ENCODE measurements around the gene GALNT9. TPM values are rescaled to one million over a fixed set of nuclear protein-coding genes. Genes with fewer than 3 reads are reported as not detected.

GALNT9 gene
- total and polyA plus RNA-seq, 4 experiments from 2014 or later, result 0.61 TPM; not detected in 3

- no peaks in the 10 kb centered on the region for H3K9me3 ChIP-seq (ENCODE audit: control insufficient read depth in 1 of 2, low read length in 2 of 2)
- H3K27me3 Mint-ChIP-seq, result peaks cover 23 to 24% of the 10 kb centered on the region in 2 donors
- H3K4me3 ChIP-seq (ENCODE audit: low read length in 2 of 2), result no peak overlapping the region
- H3K4me1 Mint-ChIP-seq, result peaks cover 0 to 12% (median 4%) of the 10 kb centered on the region in 4 donors
- H3K27ac Mint-ChIP-seq, result peak overlapping the region in 1 of 7 donors; percentile 36
- POLR2A ChIA-PET (ENCODE audit: partially characterized antibody), result no interaction called here
- no peaks in the 10 kb centered on the region for H3K9me3 Mint-ChIP-seq
- peaks cover 9% of the 10 kb centered on the region for H3K4me1 ChIP-seq (ENCODE audit: insufficient read depth, low read length)
- H3K27me3 ChIP-seq (ENCODE audit: insufficient read depth, low read length), result peaks cover 15% of the 10 kb centered on the region
- no peaks in the 10 kb centered on the region for H3K36me3 ChIP-seq (ENCODE audit: insufficient read depth, low read length)
- DNase-seq, result no peak
- no peaks in the 10 kb centered on the region for H3K36me3 Mint-ChIP-seq
- CTCF ChIA-PET (ENCODE audit: partially characterized antibody), result interaction anchor here (1.9 kb wide), 1 partner anchor 12 kb away, joined by 4 read pairs; no protein-coding TSS in a partner anchor
- no peak overlapping the region for H3K4me3 Mint-ChIP-seq
- intact Hi-C loops (cut with micrococcal nuclease), result no loop called here
- H3K27ac ChIP-seq (ENCODE audit: low read depth, low read length), result no peak overlapping the region
Observed at GRCh38 chr12:132207083-132207775, 122.2 kb downstream of the GALNT9 start.

DNA sequence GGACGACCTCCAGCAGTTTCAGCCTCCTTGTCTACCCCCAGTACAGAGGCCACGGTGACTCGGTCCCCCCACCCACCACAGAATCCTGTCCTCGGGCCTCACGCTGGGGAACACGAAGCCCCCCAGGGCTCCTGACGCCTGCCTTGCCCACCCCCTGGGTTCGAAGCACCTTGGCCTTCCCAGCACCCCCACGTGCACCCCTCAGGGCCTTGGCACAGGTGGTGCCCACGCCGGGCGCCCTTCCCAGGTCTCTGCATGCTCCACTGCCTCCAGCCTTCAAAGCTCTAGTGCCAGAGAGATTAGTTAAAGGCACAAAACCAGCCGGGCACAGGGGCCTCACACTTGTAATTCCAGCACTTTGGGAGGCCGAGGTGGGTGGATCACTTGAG, 123.3 kb downstream of the GALNT9 start:
- no peak for DNase-seq
- peaks cover 23 to 24% of the 10 kb centered on the region in 2 donors for H3K27me3 Mint-ChIP-seq
- H3K36me3 Mint-ChIP-seq, result no peaks in the 10 kb centered on the region
- Histone ChIP-seq H3K27me3 (ENCODE audit: insufficient read depth, low read length) (peaks cover 15% of the 10 kb centered on the region), H3K36me3 (ENCODE audit: insufficient read depth, low read length) (no peaks in the 10 kb centered on the region), H3K9me3 (ENCODE audit: control insufficient read depth in 1 of 2, low read length in 2 of 2) (no peaks in the 10 kb centered on the region), H3K4me3 (ENCODE audit: low read length in 2 of 2) (no peak overlapping the region), H3K4me1 (ENCODE audit: insufficient read depth, low read length) (peaks cover 9% of the 10 kb centered on the region), H3K27ac (ENCODE audit: low read depth, low read length) (no peak overlapping the region)
- POLR2A ChIA-PET (ENCODE audit: partially characterized antibody), result no interaction called here
- peaks cover 0 to 6% (median 0%) of the 10 kb centered on the region in 4 donors for H3K4me1 Mint-ChIP-seq
- no peak overlapping the region for H3K27ac Mint-ChIP-seq
- no peak overlapping the region for H3K4me3 Mint-ChIP-seq
- CTCF ChIA-PET (ENCODE audit: partially characterized antibody), result interaction anchor here (1.9 kb wide), 1 partner anchor 13 kb away, joined by 4 read pairs; no protein-coding TSS in a partner anchor
- H3K9me3 Mint-ChIP-seq, result no peaks in the 10 kb centered on the region
- intact Hi-C loops (cut with micrococcal nuclease), result no loop called here

- CTCF ChIA-PET (ENCODE audit: partially characterized antibody), result interaction anchor here (1.9 kb wide), 1 partner anchor 13 kb away, joined by 4 read pairs; no protein-coding TSS in a partner anchor
- peak overlapping the region in 1 of 8 donors; percentile 65 for H3K4me3 Mint-ChIP-seq
Observed at GRCh38 chr12:132205271-132206045, 123.9 kb downstream of the GALNT9 start.

DNA sequence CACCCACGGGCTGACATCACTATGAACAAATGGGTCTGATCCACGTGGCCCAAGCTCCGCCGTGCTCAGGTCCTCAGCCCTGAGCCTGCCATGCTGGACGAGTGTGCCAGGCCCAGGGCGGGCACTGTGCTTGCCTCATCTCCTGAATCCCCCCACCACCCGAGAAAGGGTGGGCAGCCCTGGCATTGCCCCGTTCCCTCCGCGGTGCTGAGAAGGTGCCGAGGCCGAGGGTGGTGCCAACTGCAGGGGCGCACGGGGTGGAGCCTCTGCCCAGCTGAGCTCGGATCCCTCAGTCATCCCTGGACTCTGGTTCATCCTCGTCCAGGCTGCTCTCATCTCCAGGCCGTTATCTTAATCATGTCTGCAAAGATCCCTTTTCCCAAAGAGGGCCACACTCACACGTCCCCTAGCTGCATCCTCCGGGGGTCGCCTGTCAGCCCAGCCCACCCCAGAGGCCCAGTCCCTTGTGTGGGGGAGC, 124.6 kb downstream of the GALNT9 start:
- peaks cover 15% of the 10 kb centered on the region for H3K27me3 ChIP-seq (ENCODE audit: insufficient read depth, low read length)
- Mint-ChIP-seq H3K9me3 (no peaks in the 10 kb centered on the region), H3K36me3 (no peaks in the 10 kb centered on the region), H3K27ac (no peak overlapping the region), H3K27me3 (peaks cover 23 to 24% of the 10 kb centered on the region in 2 donors), H3K4me3 (peak overlapping the region in 1 of 8 donors; percentile 65), H3K4me1 (peaks cover 0 to 6% (median 0%) of the 10 kb centered on the region in 4 donors)
- POLR2A ChIA-PET (ENCODE audit: partially characterized antibody), result no interaction called here
- CTCF ChIA-PET (ENCODE audit: partially characterized antibody), result no interaction called here
- no peak overlapping the region for H3K4me3 ChIP-seq (ENCODE audit: low read length in 2 of 2)
- no peaks in the 10 kb centered on the region for H3K36me3 ChIP-seq (ENCODE audit: insufficient read depth, low read length)
- no peak overlapping the region for H3K27ac ChIP-seq (ENCODE audit: low read depth, low read length)
- intact Hi-C loops (cut with micrococcal nuclease), result no loop called here
- no peak for DNase-seq
- peaks cover 9% of the 10 kb centered on the region for H3K4me1 ChIP-seq (ENCODE audit: insufficient read depth, low read length)
- H3K9me3 ChIP-seq (ENCODE audit: control insufficient read depth in 1 of 2, low read length in 2 of 2), result no peaks in the 10 kb centered on the region

More at GRCh38 chr12:132205271-132206045, 123.9 kb downstream of the GALNT9 start:
- Mint-ChIP-seq H3K9me3 (no peaks in the 10 kb centered on the region), H3K27ac (no peak overlapping the region), H3K27me3 (peaks cover 23 to 24% of the 10 kb centered on the region in 2 donors), H3K4me1 (peaks cover 0 to 6% (median 0%) of the 10 kb centered on the region in 4 donors), H3K36me3 (no peaks in the 10 kb centered on the region)
- Histone ChIP-seq H3K4me1 (ENCODE audit: insufficient read depth, low read length) (peaks cover 9% of the 10 kb centered on the region), H3K4me3 (ENCODE audit: low read length in 2 of 2) (no peak overlapping the region), H3K9me3 (ENCODE audit: control insufficient read depth in 1 of 2, low read length in 2 of 2) (no peaks in the 10 kb centered on the region), H3K36me3 (ENCODE audit: insufficient read depth, low read length) (no peaks in the 10 kb centered on the region), H3K27ac (ENCODE audit: low read depth, low read length) (no peak overlapping the region), H3K27me3 (ENCODE audit: insufficient read depth, low read length) (peaks cover 15% of the 10 kb centered on the region)
- POLR2A ChIA-PET (ENCODE audit: partially characterized antibody), result no interaction called here
- DNase-seq, result no peak
- intact Hi-C loops (cut with micrococcal nuclease), result no loop called here

GRCh38 chr12:132204063-132204792, 125.2 kb downstream of the GALNT9 start:
- ChIA-PET CTCF (ENCODE audit: partially characterized antibody) (no interaction called here), POLR2A (ENCODE audit: partially characterized antibody) (no interaction called here)
- Histone ChIP-seq H3K9me3 (ENCODE audit: control insufficient read depth in 1 of 2, low read length in 2 of 2) (no peaks in the 10 kb centered on the region), H3K4me3 (ENCODE audit: low read length in 2 of 2) (no peak overlapping the region), H3K27me3 (ENCODE audit: insufficient read depth, low read length) (peaks cover 15% of the 10 kb centered on the region), H3K27ac (ENCODE audit: low read depth, low read length) (no peak overlapping the region), H3K36me3 (ENCODE audit: insufficient read depth, low read length) (no peaks in the 10 kb centered on the region), H3K4me1 (ENCODE audit: insufficient read depth, low read length) (peaks cover 9% of the 10 kb centered on the region)
- Mint-ChIP-seq H3K36me3 (no peaks in the 10 kb centered on the region), H3K27me3 (peaks cover 23 to 24% of the 10 kb centered on the region in 2 donors), H3K27ac (no peak overlapping the region), H3K4me3 (peak overlapping the region in 1 of 8 donors; percentile 5), H3K9me3 (no peaks in the 10 kb centered on the region), H3K4me1 (peaks cover 0 to 6% (median 0%) of the 10 kb centered on the region in 4 donors)
- intact Hi-C loops (cut with micrococcal nuclease), result no loop called here
- no peak for DNase-seq

- no peak overlapping the region for H3K4me3 Mint-ChIP-seq
- peaks cover 23 to 24% of the 10 kb centered on the region in 2 donors for H3K27me3 Mint-ChIP-seq
- no peaks in the 10 kb centered on the region for H3K9me3 ChIP-seq (ENCODE audit: control insufficient read depth in 1 of 2, low read length in 2 of 2)
- intact Hi-C loops (cut with micrococcal nuclease), result no loop called here
- no peaks in the 10 kb centered on the region for H3K36me3 Mint-ChIP-seq
- H3K9me3 Mint-ChIP-seq, result no peaks in the 10 kb centered on the region
- no peak overlapping the region for H3K27ac ChIP-seq (ENCODE audit: low read depth, low read length)
- no peaks in the 10 kb centered on the region for H3K36me3 ChIP-seq (ENCODE audit: insufficient read depth, low read length)
- POLR2A ChIA-PET (ENCODE audit: partially characterized antibody), result no interaction called here
- CTCF ChIA-PET (ENCODE audit: partially characterized antibody), result no interaction called here
- no peak for DNase-seq
- H3K27me3 ChIP-seq (ENCODE audit: insufficient read depth, low read length), result peaks cover 15% of the 10 kb centered on the region
- H3K4me3 ChIP-seq (ENCODE audit: low read length in 2 of 2), result no peak overlapping the region
- H3K4me1 ChIP-seq (ENCODE audit: insufficient read depth, low read length), result peaks cover 9% of the 10 kb centered on the region
- peaks cover 0 to 6% (median 0%) of the 10 kb centered on the region in 4 donors for H3K4me1 Mint-ChIP-seq
- no peak overlapping the region for H3K27ac Mint-ChIP-seq
Observed at GRCh38 chr12:132202929-132203721, 126.3 kb downstream of the GALNT9 start.

Data from CD4-positive, alpha-beta memory T cell (primary cell).